HG03565 (cell line): ENCODE results near the gene PRAC2.

Experiments used
- ATAC-seq: cut with Tn5 transposase; IDR thresholded peaks from one replicate; pipeline ENCODE4 v1.9.1; 2021; ENCODE audit warnings: mild to moderate bottlenecking, moderate library complexity; ENCODE audit not compliant: unreplicated experiment

The PRAC2 gene

DNA sequence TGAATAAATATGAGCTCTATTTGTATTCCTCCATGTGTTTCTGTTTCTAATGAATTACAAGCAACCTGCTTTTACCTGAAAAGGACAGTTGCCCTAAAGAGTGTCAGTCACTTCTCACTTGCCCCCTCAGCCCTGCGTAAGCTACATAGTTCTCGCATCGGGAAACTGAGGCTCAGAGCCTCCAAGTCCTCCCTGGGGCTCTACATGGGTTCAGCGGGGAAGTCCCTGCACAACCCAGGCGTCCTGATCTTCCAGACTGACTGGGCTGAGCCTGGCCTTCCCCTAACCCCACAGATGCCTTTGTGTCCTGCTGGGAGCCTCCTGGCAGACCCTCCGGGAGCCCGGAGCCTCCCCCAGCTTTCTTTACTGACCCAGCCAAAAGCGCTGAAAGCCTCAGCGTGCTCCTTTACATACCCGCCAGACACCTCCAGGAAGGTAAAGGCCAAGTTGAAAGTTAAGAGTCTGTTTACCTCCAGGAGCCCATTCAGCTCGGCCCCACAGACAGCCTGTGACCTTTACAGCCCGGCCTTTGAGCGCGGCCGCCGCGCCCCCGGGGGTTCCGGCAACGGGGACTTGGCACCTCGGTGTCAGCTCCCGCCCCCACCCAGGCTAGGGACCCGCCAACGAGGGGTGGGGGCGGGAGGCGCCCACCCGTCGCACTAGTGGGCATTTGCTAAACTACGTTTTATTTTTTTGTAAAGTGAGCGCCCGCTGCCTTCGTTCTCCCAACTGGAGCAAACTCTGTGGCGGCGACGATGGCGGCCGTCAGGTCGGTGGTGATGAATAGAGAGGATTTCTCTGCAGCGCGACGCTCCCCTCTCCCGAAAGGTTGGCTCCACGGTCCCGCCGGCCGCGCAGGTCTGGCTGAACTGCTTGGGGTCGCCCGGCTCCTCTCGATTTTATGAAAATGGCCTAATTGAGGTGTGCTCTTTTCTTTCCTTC, 10.0 kb downstream of the PRAC2 start:
- no peak for ATAC-seq

DNA sequence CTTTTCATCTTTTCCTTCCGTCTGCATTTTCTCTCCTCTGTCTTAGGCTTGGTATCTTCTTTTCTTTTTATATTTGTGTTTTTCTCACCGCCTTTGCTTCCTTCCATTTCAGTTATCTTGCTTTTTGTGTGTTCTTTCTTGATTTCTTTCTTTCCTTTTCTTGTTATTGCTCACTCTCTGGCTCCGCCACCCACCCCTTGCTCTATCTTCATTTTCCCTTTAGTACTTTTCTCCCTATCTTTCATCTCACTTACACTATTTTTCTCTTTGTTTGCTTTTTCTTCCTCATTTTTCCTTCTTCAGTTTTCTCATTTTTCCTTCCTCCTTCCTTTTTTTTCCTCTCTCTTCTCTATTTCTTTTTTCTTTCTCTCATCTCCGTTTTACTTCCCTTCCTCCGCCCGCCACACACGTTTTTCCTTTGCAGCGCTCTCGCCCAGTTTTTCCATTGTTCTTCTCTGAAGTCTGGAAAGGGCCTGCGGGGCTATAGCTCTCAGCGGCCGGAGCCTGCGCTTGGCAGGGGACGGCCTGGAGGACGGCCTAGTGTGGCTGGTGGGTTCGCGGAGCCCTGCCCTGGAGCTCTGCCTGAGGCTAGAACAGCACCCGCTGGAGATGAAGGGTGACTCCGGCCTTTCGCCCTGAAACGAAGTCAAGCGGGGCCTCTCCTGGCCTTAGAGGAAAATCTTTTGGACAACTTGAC, 10.8 kb downstream of the PRAC2 start:
- ATAC-seq, result no peak

DNA sequence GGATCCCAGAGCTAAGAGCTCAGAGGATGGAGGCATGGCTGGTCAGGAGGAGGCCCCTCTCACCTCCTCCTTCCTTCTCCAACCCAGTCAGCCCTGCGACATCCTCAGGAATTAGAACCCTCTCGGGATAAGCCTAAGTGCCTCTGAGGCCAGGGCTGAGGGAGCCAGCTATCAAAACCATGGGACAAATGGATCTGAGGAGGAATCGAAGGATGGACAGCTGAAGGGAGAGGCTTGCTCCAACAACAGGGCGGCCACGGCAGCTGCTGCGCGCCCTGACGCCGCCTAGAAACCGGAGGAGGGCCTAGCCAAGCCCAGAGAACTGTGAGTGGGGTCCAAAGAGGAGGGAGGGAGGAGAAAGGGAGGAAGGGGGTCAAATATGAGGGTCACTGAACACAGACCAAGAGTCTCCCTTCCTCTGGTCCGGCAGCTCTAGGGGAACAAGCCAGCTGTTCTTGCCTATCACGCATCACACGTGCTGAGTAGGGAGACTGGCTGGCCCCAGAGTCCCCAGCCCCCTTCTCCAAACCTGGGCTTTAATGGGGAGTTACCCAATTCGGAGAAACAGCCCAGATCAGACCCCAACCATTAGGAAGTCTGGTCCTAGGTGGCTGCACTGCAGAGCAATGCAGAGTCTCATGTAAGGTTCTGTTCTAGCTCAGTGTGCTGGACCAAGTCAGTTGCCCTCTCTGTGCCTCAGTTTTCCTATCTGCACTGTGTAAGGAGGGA, 11.5 kb downstream of the PRAC2 start:
- ATAC-seq, result no peak

DNA sequence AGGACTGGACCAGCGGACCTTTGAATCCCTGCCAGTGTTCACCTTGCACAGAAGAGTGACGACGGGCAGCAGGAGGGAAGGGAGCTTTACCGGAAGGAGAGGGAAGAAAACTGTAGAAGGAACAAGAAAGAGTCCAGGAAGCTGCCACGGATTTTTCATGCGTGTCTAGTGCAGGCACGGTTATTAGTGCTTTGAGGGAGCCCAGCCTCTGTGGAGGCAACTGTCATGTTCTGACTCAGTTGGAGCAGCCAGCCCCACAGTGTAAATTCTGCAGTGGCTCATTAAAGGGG, 12.0 kb downstream of the PRAC2 start:
- no peak for ATAC-seq

DNA sequence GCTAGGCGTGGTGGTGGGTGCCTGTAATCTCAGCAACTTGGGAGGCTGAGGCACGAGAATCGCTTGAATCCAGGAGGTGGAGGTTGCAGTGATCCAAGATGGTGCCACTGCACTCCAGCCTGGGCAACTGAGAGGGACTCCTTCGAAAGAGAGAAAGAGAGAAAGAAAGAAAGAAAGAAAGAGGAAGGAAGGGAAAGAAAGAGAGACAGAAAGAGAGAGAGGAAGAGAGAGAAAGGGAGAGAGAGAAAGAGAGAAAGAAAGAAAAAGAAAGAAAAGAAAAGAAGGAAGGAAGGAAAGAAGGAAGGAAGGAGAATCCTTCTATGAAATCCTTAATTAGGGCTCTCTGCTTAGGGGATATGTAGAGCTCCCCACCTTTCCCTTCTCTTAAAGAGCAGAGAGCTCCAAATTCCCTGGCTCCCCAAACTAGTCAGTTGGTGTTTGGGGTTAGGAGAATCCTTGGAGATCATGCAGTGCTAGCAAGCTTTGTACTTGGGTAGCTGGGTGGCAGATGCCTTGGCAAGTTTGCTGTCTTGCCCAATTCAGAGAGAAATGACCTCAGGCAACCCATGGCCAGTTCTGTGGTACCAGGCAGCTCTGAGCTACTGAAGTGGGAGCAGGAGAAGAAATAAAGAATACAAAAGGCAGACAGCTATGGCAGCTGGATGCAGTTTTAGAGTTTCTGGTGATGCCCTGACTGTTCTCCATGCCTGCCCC, 14.5 kb downstream of the PRAC2 start:
- ATAC-seq, result no peak

DNA sequence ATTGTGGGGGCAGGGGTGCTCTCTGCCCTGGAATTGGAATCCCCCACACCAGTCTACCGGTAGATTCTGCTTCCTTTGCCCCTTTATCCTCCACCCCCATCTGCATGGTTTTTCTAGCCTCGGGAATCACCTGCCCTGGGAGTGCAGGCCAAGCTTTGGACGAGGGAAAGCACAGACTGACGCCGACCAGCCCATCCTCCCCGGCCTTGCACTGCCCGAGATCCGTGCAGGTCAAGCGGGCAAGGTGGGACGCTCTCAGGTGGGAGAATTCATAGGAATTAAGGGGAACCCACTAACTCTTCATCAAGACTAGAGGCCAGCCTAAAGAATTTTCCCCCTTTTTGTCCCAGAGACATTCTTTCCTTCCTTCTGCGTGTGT, 15.4 kb downstream of the PRAC2 start:
- no peak for ATAC-seq

DNA sequence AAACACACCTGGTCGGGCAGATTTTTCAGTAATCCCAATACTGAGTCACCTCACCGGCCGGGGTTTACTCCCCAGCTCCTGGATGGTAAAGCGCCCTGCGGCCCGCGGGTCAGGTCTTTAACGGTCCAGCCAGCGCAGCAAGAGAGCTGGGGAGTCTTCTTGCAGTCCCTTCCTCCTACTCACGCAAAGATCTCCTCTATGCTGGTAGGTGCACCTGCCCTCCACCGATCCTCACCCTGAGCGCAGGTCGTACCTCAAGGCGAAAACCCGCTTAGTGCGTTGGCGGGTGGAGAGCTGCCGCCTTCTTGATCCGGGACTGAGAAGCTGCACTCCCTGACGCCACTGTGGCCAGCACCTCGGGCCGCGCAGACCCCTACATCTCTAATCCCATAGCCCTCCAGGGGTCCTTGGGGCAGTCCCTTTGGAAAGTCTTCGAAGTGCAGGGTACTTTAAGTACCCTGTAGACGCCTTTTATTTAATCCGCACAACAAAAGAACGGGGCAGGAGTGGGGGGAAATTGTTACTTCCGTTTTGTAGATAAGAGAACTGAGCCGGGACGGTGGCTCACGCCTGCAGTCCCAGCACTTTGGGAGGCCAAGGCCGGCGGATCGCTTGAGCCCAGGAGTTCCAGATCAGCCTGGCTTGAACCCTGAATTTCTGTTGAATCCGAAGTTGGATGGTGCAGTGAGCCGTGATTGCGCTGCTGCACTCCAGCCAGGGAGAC, 16.0 kb downstream of the PRAC2 start:
- ATAC-seq, result no peak

DNA sequence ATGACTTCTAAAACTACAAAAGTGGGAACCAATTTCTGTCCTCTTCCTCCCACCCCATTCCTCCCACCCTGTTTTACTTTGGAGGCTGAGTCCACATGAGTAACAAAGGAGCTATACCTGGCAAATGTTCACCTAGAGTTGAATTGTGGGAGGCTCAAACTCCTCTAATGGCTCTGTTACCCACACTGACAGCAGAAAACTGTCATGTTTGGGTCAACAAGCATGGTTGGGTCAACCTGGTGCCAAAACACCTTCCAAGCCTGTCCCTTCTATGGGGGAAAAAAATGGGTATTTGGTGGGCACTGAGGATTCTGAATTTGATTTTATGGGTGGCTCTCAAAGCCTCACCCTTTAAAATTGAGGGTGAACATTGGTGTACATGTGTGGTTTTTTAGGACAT, 17.6 kb downstream of the PRAC2 start:
- ATAC-seq, result no peak

DNA sequence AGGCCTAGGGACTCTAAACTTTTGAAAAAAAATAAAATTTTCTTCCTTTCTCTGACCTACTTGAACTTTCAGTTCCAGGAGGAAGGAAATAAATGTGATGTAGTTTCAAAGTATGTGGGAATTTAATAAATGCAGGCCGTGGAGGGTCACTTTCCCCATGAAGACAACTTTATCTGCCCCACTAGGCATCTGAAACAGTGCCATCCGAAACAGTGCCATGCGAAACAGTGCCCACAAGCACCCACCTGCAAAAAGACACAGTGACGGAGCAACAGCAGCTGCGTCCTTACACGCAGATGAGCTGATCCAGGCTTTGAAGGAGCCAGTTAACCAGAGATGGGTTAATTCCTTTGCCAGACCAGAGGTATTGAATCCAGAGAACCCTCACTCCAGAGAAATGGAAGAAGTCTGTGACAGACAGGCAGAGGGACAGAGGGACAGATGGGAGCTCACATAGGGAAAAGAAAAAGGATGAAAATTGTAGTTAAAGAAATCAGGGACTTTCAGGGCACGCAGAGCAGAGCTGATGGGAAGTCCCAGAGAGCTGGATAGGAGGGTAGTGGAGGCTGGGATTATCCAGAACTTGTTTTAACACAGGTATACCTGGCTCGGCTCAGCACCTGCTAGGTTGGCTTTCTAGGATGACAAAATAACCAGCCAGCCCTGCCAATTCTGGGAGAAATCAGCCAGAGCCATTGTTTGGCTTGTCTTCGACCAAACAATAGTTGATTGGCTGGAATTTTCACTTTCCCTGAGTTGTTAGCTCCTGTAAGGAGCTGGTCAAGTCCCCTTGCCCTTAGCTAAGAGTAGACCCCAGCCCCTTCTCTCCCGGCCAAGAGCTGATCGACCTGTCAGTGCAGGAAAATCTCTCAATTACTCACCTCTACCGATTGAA, 22.6 kb downstream of the PRAC2 start:
- no peak for ATAC-seq

DNA sequence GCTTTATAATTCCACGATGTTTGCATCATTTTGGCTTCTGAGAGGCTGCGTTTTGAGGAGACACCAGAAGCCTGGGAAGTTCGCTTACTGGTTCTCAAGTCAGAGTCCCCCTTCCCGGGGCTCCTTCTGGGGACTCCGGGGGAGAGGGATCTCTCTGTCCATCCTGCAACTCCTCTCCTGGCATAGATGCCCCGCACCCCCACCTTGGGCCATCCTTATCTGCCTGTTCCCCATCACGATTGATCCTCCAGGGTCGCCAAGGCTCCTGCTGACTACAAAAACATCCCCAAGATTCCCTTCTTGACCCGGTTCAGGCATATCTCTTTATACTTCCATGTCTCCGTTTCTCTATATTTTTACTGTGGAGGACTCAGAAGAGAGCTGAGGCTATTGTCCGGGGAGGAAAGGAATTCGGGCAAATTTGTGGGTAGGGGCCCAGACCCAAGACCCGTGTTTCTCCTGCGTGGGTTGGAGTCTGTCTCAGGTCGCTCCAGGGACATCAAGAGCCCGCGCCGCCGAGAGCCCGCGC, 24.0 kb downstream of the PRAC2 start:
- no peak for ATAC-seq

DNA sequence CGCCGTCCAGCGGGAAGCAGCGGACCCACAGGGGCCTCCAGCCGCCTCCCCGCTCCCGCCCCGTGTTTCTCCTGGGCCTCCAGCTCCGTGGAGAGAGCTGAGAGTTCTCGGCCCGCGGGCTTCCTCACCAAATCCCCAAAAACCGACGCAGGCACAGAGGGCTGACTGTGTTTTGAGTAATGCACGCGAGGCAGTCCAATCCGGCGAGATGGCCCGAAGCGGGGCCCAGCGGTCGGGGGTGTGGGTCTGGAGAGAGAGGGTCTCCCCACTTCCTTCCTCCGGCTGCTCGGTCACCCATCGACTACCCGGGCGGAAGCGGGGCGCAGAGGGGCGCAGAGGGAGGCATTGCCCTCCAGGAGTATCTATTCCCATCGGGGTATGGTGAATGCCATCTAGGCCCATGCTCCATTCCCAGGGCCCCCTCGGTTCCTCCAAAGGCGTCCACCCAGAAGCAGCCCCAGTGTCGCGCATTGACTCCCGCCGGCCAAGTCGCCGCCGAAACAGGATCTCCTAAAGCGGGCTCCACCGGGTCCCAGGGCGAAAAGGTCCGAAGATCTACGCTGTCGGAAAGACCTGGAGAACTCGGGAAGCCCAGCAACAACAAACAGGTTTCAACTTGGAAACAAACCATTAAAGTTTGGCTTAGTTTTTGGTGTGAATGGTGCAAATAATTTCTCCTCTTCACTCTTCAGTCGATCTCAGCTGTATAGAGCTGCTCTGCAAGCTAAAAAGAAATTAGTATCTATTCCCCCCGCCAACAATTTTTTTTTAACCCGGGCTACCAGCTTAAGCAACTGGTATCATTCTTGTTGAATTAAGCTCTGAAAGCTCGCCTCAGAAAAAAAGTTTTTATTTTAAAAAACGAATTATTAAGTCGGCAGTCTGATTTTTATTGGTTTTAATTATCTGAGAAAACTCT, 24.7 kb downstream of the PRAC2 start:
- no peak for ATAC-seq

DNA sequence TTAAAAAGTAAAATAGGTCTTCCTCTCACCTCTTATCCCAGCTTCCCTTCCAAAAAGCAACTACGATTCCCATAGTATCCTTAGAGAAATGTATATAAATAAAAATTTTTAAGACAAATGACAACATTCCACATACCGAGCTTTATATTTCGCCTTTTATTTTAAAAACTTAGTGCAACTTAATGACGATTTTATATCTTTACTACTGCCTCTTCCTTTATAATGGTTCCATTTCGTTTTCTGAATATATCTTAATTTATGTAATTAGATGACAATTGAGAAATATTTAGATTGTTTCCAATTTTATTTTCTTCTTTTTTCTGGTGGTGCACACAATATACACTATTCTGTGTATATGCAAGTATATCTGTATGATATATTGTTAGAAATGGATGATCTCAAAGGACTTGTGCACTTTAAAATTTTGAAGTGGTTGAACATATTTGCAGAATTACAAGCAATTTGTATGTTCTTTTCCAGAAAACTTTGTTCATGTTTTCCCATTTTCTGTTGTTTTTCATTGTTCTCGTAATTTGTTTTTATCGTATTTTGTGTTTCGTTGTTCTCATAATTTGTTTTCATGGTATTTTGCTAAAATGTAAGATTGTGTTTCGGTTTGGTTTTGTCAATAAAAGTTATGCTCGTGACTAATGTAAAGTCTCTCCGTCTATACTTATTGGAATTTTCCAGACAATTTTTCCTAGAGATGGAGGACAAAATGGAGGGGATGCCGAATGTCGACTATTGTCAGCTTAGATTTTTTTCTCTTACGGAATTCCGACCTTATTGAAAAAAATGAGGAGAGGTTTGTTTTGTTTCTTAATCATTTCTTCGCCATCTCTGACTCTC, 26.0 kb downstream of the PRAC2 start:
- ATAC-seq, result no peak

DNA sequence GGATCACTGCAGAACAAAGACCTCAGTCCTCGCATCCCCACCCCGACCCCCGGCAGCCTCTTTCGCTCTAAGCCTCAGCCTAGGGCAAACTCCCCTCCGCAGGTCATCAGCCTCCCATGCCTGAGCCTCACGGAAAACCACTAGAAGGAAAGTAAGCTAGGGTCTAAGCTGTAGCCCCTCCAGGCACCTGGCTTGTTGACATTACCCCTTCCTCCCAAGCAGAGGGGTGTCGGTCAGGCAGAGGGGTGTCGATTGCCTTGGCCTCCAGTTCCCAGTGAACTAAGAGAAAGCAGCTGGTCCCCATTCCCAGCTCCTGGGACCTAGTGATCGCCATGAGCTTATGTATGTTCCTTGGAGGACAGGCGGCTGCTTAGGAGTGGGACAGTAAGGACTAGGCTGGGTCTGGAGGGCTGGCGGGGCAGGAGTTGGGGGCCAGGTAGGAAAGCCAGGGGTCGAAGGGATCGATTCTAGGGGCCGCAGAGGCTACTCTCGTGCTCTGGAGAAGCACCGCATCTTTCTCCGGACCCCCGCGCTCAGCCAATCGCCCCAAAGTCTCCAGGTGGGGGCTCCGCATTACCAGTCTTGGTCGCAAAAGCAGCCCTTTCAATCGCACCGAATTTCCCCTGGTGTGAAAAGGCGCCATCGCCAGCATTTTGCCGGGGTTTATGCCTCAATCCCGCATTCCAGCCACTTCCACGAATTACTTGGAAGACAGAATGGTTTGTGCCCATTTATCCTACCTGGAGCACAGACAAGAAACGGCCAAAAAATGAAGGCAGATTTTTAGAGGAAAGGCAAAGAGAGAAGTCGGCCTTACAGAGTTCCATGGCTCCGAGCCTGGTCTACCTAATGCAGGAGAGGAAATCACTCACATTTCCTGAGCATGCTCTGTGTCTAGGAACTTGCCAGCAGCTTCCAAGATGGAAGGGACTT, 26.9 kb downstream of the PRAC2 start:
- ATAC-seq, result no peak

DNA sequence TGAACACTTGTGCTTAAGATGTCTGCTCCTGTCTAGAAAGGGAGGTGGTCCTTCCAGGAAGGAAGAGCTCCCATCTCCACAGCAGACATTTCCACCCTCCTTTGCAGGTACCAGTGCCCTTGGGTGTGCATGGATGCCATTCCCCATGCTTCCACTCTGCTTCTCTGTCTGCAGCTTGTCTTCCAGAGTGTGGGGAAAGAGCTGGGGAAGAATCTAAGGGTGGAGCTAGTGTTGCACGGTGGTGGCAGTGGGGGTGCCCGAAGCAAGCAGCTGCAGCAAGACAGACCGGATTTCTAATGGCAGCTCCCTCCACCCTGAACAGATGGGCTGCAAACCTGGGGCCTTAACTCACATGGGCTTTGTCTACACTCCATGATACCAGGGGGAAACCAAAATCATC, 28.2 kb downstream of the PRAC2 start:
- no peak for ATAC-seq

DNA sequence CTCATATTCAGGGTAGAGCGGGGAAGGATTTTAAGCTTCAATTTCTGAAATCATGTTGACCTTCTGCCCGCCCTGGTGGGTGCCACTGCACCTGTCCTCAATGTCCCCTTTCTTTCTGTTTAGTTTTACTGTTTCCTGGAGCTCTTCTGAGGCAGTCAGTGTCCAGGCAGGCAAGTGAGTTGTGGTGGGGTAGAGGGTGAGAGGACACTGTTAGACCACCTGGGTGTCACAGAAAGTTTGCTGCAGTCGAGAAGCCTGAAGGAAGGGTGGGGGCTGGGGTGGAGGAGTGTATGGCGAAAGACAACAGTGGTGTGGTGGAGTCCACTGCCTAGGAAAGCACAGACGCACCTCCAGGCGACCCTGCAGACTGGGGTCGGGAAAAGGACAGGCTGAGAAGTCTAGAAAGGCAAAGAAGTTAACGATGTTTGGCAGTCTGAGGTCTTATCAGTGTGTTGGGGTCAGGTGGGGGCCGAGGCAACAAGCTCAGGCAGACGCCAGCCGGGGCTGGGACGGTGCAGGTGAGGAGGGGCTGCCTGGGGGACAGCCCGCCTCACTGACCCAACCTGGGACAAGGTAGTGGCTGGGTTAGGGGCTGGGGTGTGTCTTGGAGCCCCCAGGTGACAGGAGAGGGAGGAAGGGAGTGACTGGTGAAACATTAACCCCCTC, 28.9 kb downstream of the PRAC2 start:
- no peak for ATAC-seq
